Endothelial cell of umbilical vein (primary cell): ENCODE data around the gene CCDC54. TPM values are rescaled to one million over a fixed set of nuclear protein-coding genes. Genes with fewer than 3 reads are reported as not detected.

Source experiments
- Bru-seq: library from RNA; stranded (reverse); fragments of 400-500 nt; gene quantifications from one replicate; lab custom pipeline; 2021; lab: Mats Ljungman, UMichigan
- BruChase-seq, 2 experiments: library from RNA; stranded (reverse); fragments of 400-500 nt; gene quantifications; one replicate each; lab custom pipeline; 2021; lab: Mats Ljungman, UMichigan
- BruUV-seq: library from RNA; stranded (reverse); fragments of 400-500 nt; replicated peaks from 2 replicates; lab custom pipeline; 2021; lab: Mats Ljungman, UMichigan
- CTCF ChIA-PET: fragments of 300-600, 350-600 bp; sonication (Branson Sonifier 250); formaldehyde crosslinking; loops from one replicate; lab custom pipeline; 2021; ENCODE audit warnings: antibody characterized with exemption, inconsistent platforms; lab: Charles Lee
- POLR2A ChIA-PET: fragments of 300-600, 350-600 bp; sonication (Branson Sonifier 250); formaldehyde crosslinking; loops from one replicate; lab custom pipeline; 2021; ENCODE audit warnings: antibody characterized with exemption, inconsistent platforms; lab: Charles Lee
- DNase-seq: peaks from one replicate; pipeline ENCODE4 v3.0.0-alpha.2; 2011; ENCODE audit warnings: low read depth, low spot score
- FAIRE-seq: peaks from 2 replicates; lab custom pipeline; 2011; peaks lifted over from hg19 to GRCh38; lab: Jason Lieb, UNC
- H2AFZ ChIP-seq: 2 replicates; pipeline ENCODE4 v1.6.0; 2012; ENCODE audit warnings: low read depth, low read length, control low read depth, inconsistent platforms
- H3K27ac ChIP-seq: 2 replicates; pipeline ENCODE4 v1.5.1; 2011; ENCODE audit warnings: low read depth, mild to moderate bottlenecking, control low read depth, low read length, moderate library complexity; ENCODE audit not compliant: insufficient read depth
- H3K27me3 ChIP-seq, 2 experiments: 2 replicates each; pipeline versions ENCODE4 v1.6.0 to v1.6.1; 2011; ENCODE audit warnings: low read length in 2 of 2, mixed read lengths in 1 of 2; ENCODE audit not compliant: control insufficient read depth in 2 of 2, insufficient read depth in 2 of 2
- H3K36me3 ChIP-seq, 2 experiments: 2 replicates in 1 of 2; 3 replicates in 1 of 2; pipeline ENCODE4 v1.5.1; 2011; ENCODE audit warnings: low read length in 2 of 2, mild to moderate bottlenecking in 1 of 2, moderate library complexity in 1 of 2; ENCODE audit not compliant: control insufficient read depth in 2 of 2, insufficient read depth in 2 of 2; ENCODE audit errors: extremely low read depth in 1 of 2
- H3K4me1 ChIP-seq: 3 replicates; pipeline ENCODE4 v1.5.1; 2011; ENCODE audit warnings: mild to moderate bottlenecking, low read length; ENCODE audit not compliant: control insufficient read depth, insufficient read depth; ENCODE audit errors: extremely low read depth
- H3K4me2 ChIP-seq: 2 replicates; pipeline ENCODE4 v1.6.1; 2011; ENCODE audit warnings: low read length, control low read depth, mixed read lengths; ENCODE audit not compliant: insufficient read depth
- H3K4me3 ChIP-seq, 3 experiments: fragments of 200-600 bp in 1 of 3; sonication (generic), shearing (Covaris generic) in 1 of 3; replicated peaks in 1 of 3; 2 replicates each; pipeline ENCODE4 v1.5.1; 2011 to 2016; ENCODE audit warnings: control low read depth in 3 of 3, low read length in 3 of 3, mild to moderate bottlenecking in 2 of 3, inconsistent platforms in 1 of 3, low read depth in 1 of 3, moderate library complexity in 1 of 3; ENCODE audit not compliant: insufficient read depth in 1 of 3
- H3K79me2 ChIP-seq: 2 replicates; pipeline ENCODE4 v1.6.0; 2012; ENCODE audit warnings: low read length, inconsistent platforms; ENCODE audit not compliant: control insufficient read depth, insufficient read depth
- H3K9ac ChIP-seq: replicated peaks from 2 replicates; pipeline ENCODE3; 2011; ENCODE audit warnings: low read length, control low read depth; ENCODE audit not compliant: insufficient read depth; ENCODE audit errors: extremely low read depth
- H3K9me1 ChIP-seq: replicated peaks from 3 replicates; pipeline ENCODE4 v1.6.0; 2011; ENCODE audit warnings: mild to moderate bottlenecking, low read length; ENCODE audit not compliant: control insufficient read depth, insufficient read depth; ENCODE audit errors: extremely low read depth
- H3K9me3 ChIP-seq: replicated peaks from 2 replicates; pipeline ENCODE4 v1.5.1; 2012; ENCODE audit warnings: low read length, inconsistent platforms; ENCODE audit not compliant: control insufficient read depth, insufficient read depth
- H4K20me1 ChIP-seq: replicated peaks from 2 replicates; pipeline ENCODE3; 2011; ENCODE audit warnings: mild to moderate bottlenecking, low read length; ENCODE audit not compliant: control insufficient read depth, insufficient read depth; ENCODE audit errors: extremely low read depth
- CTCF ChIP-seq, 2 donors: IDR thresholded peaks; 1 replicate in 1 of 2; 2 replicates in 1 of 2; pipeline ENCODE4 v1.5.1; 2011; ENCODE audit warnings: low read length in 2 of 2, mild to moderate bottlenecking in 2 of 2, moderate library complexity in 2 of 2, control low read depth in 1 of 2, inconsistent platforms in 1 of 2, low read depth in 1 of 2; ENCODE audit not compliant: insufficient read depth in 1 of 2; ENCODE audit errors: extremely low read depth in 1 of 2
- EZH2 ChIP-seq: IDR thresholded peaks from 2 replicates; pipeline ENCODE4 v1.6.1; 2012; ENCODE audit warnings: borderline replicate concordance, low read depth, mild to moderate bottlenecking, moderate library complexity, low read length, inconsistent platforms; ENCODE audit not compliant: severe bottlenecking
- GATA2 ChIP-seq: IDR thresholded peaks from 2 replicates; pipeline ENCODE4 v1.7.0; 2011; ENCODE audit warnings: low read depth, mild to moderate bottlenecking, moderate library complexity, mixed read lengths, low read length; ENCODE audit not compliant: insufficient read length, insufficient read depth
- JUN ChIP-seq: IDR thresholded peaks from 2 replicates; pipeline ENCODE4 v1.6.1; 2011; ENCODE audit warnings: borderline replicate concordance, low read depth; ENCODE audit not compliant: insufficient read length, insufficient read depth
- MYC ChIP-seq: IDR thresholded peaks from one replicate; pipeline ENCODE4 v1.6.1; 2011; ENCODE audit warnings: mild to moderate bottlenecking, low read depth, low read length
- POLR2A ChIP-seq: IDR thresholded peaks from 2 replicates; pipeline ENCODE4 v1.6.1; 2012; ENCODE audit warnings: low read depth, mild to moderate bottlenecking, control low read depth, low read length
- dilution Hi-C: fragments of 300-500 bp; cut with MboI; formaldehyde crosslinking; loops from one replicate; pipeline ENCODE4 v1.15.0; 2019; ENCODE audit warnings: low sequenced_read_pairs; ENCODE audit not compliant: extremely low pct_ligation_motif_present
- intact Hi-C: fragments of 100-400 bp; cut with micrococcal nuclease; formaldehyde crosslinking; loops from one replicate; pipeline ENCODE4 v1.10.0; 2022
- long read RNA-seq: library from polyadenylated mRNA; stranded (forward); transcript quantifications from one replicate; pipeline ENCODE4 v2.0.0, GENCODE V29; 2021
- polyA minus RNA-seq, 3 experiments: library from RNA; depleted of rRNA, polyadenylated mRNA; stranded (reverse); fragments of >200 nt; gene quantifications; 1 replicate in 1 of 3; 2 replicates in 2 of 3; pipeline ENCODE4 v1.2.3, GENCODE V29; 2011
- polyA plus RNA-seq, 4 experiments: library from polyadenylated mRNA; depleted of rRNA in 3 of 4; stranded (reverse) in 3 of 4; unstranded in 1 of 4; fragments of >200 nt; gene quantifications; 2 replicates each; pipeline versions ENCODE4 v1.2.1 to v1.2.3, GENCODE V29; 2011 to 2012; ENCODE audit warnings: missing spikeins in 1 of 4
- total RNA-seq: library from RNA; stranded (reverse); gene quantifications from 2 replicates; pipeline ENCODE4 v1.2.3, GENCODE V29; 2021

CCDC54 gene
- total RNA-seq (not detected in 2 replicates), polyA plus RNA-seq (not detected in 2 replicates), polyA minus RNA-seq (0.17 TPM in 1 of 2 replicates, not detected in the other), Bru-seq, nascent RNA (not detected), BruChase-seq, experiment 1, labeled RNA remaining after a 6-hour chase (not detected), BruChase-seq, experiment 2, labeled RNA remaining after a 2-hour chase (not detected)
- polyA plus RNA-seq (2011; cell fraction: cytosol; rRNA removed): not detected in 2 replicates
- not detected in 2 replicates for polyA plus RNA-seq (2011; cell fraction: nucleus; rRNA removed)
- polyA plus RNA-seq (2012): 0.12 TPM in 1 of 2 replicates, not detected in the other
- not detected for polyA minus RNA-seq (2011; cell fraction: cytosol; rRNA and poly(A)+ RNA removed)
- not detected in 2 replicates for polyA minus RNA-seq (2011; cell fraction: nucleus; rRNA and poly(A)+ RNA removed)
- long read RNA-seq: 0 reads

DNA sequence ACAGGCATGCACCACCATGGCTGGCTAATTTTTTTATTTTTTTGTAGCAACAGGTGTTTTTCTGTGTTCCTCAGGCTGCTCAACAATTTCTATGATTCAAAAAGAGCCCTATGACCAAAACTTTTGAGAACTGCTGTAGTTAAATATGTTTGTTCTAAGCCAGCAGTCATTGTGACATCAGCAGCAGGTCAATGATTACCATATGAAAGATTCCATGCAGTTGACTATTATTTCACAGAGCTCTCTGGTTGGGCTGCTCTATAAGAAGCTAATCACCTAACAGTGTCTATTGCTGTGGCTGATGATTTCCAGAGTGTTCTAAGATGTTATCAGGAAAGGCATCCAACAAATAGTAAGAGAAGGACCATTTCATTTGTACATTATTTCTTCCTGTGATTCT is at the start of gene CCDC54:
TSS of gene CCDC54 (plus strand) at position 289 of the 400 bp plus-strand sequence. CDS start 149 bp downstream, outside the sequence.
- POLR2A ChIA-PET: no interaction called here
- Histone ChIP-seq H3K79me2 (no peaks in the 10 kb centered on the region), H3K4me3 (no peak within 1 kb of the TSS)

More for the DNA sequence above, at the start of gene CCDC54:
- Histone ChIP-seq H3K27me3 (peaks cover 0 to 2% of the 10 kb centered on the region in 2 experiments), H3K9ac (no peak within 1 kb of the TSS), H3K36me3 (no peaks in the 10 kb centered on the region), H4K20me1 (no peaks in the 10 kb centered on the region), H3K4me1 (no peaks in the 10 kb centered on the region), H3K4me2 (no peak within 1 kb of the TSS), H3K9me3 (no peaks in the 10 kb centered on the region), H3K9me1 (no peaks in the 10 kb centered on the region), H2AFZ (no peak within 1 kb of the TSS), H3K27ac (no peak within 1 kb of the TSS)
- dilution Hi-C loops (no loop called here), intact Hi-C loops (no loop called here)
- BruUV-seq: no TSS peak
- CTCF ChIA-PET: interaction anchor here (1.3 kb wide), 1 partner anchor 52 kb away, joined by 4 read pairs; no protein-coding TSS in a partner anchor
- no peak for FAIRE-seq
- DNase-seq: no peak
- TF ChIP-seq JUN (no peak), POLR2A (no peak), GATA2 (no peak), MYC (no peak), EZH2 (no peak), CTCF (IDR thresholded peaks at IDR 0.05; ENCODE audit: extremely low read depth in 1 of 2, insufficient read depth in 1 of 2, low read depth in 1 of 2, low read length in 2 of 2) (no peak)
